ENCODE data around the gene NHLRC3. TPM values are rescaled to one million over a fixed set of nuclear protein-coding genes. Genes with fewer than 3 reads are reported as not detected.

Gene NHLRC3
- total RNA-seq, 3 donors from 2014 or later (not counting 1 experiment from before 2014, with no cell fraction given), result 26.0 to 36.8 (median 28.3) TPM

DNA sequence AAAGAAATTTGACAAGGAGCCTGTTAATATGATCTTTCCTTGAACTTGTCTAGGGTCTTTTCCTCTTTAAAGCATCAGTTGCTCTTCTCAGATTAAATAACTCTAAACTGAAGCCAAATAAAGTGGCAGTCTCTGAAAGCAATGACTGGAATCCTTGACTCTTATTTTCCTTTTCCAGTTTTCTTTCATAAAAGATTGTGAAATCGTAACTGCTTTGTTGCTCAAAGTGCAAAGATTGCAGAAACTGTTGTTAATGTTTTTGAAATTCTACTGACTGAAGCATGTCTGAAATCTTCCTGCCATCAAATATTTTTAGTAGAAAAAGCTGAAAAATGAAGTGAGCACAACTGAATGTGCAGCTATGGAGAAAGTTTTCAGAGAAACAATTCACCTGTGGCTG lies 1.9 kb downstream of the NHLRC3 start:
- Histone ChIP-seq H3K27ac (ENCODE audit: low read length) (no peak overlapping the region), H3K4me3 (ENCODE audit: low read length) (no peak overlapping the region), H3K4me1 (ENCODE audit: control insufficient read depth, insufficient read depth, low read length) (peaks cover 1% of the 10 kb centered on the region), H3K36me3 (ENCODE audit: control insufficient read depth, insufficient read depth, low read length) (peaks cover 17% of the 10 kb centered on the region), H3K9me3 (ENCODE audit: control insufficient read depth, insufficient read depth, low read length) (no peaks in the 10 kb centered on the region), H3K27me3 (ENCODE audit: control insufficient read depth, insufficient read depth, low read length) (no peaks in the 10 kb centered on the region)
- no peak for DNase-seq
- H3K4me3 Mint-ChIP-seq, result peak overlapping the region; percentile 45
- ATAC-seq, result no peak
- intact Hi-C loops (cut with micrococcal nuclease), result no loop called here
- H3K27me3 Mint-ChIP-seq (ENCODE audit: low read depth in 2 of 2), result no peaks in the 10 kb centered on the region
- peaks cover 7% of the 10 kb centered on the region for H3K36me3 Mint-ChIP-seq
- peak overlapping the region in 1 of 2 donors; percentile 51 for H3K27ac Mint-ChIP-seq
- H3K4me1 Mint-ChIP-seq, result peaks cover 44 to 57% of the 10 kb centered on the region in 2 donors
- 100% methylated on average over 1 of the region's 1 CpG for WGBS (ENCODE audit: insufficient coverage)
- no peaks in the 10 kb centered on the region for H3K9me3 Mint-ChIP-seq
- TF ChIP-seq, protein P1, sequence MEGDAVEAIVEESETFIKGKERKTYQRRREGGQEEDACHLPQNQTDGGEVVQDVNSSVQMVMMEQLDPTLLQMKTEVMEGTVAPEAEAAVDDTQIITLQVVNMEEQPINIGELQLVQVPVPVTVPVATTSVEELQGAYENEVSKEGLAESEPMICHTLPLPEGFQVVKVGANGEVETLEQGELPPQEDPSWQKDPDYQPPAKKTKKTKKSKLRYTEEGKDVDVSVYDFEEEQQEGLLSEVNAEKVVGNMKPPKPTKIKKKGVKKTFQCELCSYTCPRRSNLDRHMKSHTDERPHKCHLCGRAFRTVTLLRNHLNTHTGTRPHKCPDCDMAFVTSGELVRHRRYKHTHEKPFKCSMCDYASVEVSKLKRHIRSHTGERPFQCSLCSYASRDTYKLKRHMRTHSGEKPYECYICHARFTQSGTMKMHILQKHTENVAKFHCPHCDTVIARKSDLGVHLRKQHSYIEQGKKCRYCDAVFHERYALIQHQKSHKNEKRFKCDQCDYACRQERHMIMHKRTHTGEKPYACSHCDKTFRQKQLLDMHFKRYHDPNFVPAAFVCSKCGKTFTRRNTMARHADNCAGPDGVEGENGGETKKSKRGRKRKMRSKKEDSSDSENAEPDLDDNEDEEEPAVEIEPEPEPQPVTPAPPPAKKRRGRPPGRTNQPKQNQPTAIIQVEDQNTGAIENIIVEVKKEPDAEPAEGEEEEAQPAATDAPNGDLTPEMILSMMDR (IDR thresholded peaks at IDR 0.05), result no peak

GRCh38 chr13:39044536-39044935 lies 6.3 kb downstream of the NHLRC3 start:
- H3K36me3 Mint-ChIP-seq, result peaks cover 13% of the 10 kb centered on the region
- H3K4me3 ChIP-seq (ENCODE audit: low read length), result no peak overlapping the region
- no peak overlapping the region for H3K4me3 Mint-ChIP-seq
- no peak overlapping the region for H3K27ac Mint-ChIP-seq
- H3K4me1 ChIP-seq (ENCODE audit: control insufficient read depth, insufficient read depth, low read length), result no peaks in the 10 kb centered on the region
- intact Hi-C loops (cut with micrococcal nuclease), result no loop called here
- no peaks in the 10 kb centered on the region for H3K9me3 ChIP-seq (ENCODE audit: control insufficient read depth, insufficient read depth, low read length)
- no peaks in the 10 kb centered on the region for H3K27me3 ChIP-seq (ENCODE audit: control insufficient read depth, insufficient read depth, low read length)
- H3K9me3 Mint-ChIP-seq, result no peaks in the 10 kb centered on the region
- TF ChIP-seq, protein P1 (IDR thresholded peaks at IDR 0.05), result no peak
- DNase-seq (no peak), ATAC-seq (no peak)
- peaks cover 40% of the 10 kb centered on the region for H3K36me3 ChIP-seq (ENCODE audit: control insufficient read depth, insufficient read depth, low read length)
- no peak overlapping the region for H3K27ac ChIP-seq (ENCODE audit: low read length)
- peaks cover 10 to 19% of the 10 kb centered on the region in 2 donors for H3K4me1 Mint-ChIP-seq
- 86% methylated on average over 2 of the region's 3 CpGs for WGBS (ENCODE audit: insufficient coverage)
- no peaks in the 10 kb centered on the region for H3K27me3 Mint-ChIP-seq (ENCODE audit: low read depth in 2 of 2)

- Mint-ChIP-seq H3K36me3 (peaks cover 7% of the 10 kb centered on the region), H3K9me3 (no peaks in the 10 kb centered on the region), H3K4me3 (no peak overlapping the region), H3K27me3 (ENCODE audit: low read depth in 2 of 2) (no peaks in the 10 kb centered on the region), H3K27ac (no peak overlapping the region), H3K4me1 (peaks cover 0 to 4% of the 10 kb centered on the region in 2 donors)
- DNase-seq (no peak), ATAC-seq (no peak)
- H3K4me1 ChIP-seq (ENCODE audit: control insufficient read depth, insufficient read depth, low read length), result no peaks in the 10 kb centered on the region
- H3K27ac ChIP-seq (ENCODE audit: low read length), result no peak overlapping the region
- no peaks in the 10 kb centered on the region for H3K27me3 ChIP-seq (ENCODE audit: control insufficient read depth, insufficient read depth, low read length)
- TF ChIP-seq, protein P1 (IDR thresholded peaks at IDR 0.05), result no peak
- H3K9me3 ChIP-seq (ENCODE audit: control insufficient read depth, insufficient read depth, low read length), result no peaks in the 10 kb centered on the region
- H3K36me3 ChIP-seq (ENCODE audit: control insufficient read depth, insufficient read depth, low read length), result peaks cover 45% of the 10 kb centered on the region
- WGBS (ENCODE audit: insufficient coverage), result 68% methylated on average over 2 of the region's 2 CpGs
- intact Hi-C loops (cut with micrococcal nuclease), result no loop called here
- no peak overlapping the region for H3K4me3 ChIP-seq (ENCODE audit: low read length)
Observed at GRCh38 chr13:39047560-39047959, 9.3 kb downstream of the NHLRC3 start.

DNA sequence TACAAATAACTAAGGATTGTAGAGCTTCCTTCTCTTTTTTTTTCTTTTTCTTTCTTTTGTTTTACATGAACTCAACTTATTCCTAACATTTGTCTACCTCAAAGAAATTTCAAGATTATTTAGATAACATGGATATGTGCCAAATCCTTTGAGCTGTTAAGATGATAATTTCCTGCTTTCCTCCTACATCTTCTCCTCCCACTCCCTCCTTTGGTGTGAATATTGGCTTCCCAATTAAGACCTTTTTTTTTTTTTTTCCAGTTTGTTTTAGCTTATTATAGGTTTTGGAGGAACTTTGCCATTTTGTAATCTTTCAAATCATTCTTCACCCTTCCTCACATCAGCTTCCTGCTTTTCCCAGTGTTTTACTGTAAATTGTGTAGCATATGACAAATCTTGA lies 10.6 kb downstream of the NHLRC3 start:
- Histone ChIP-seq H3K36me3 (ENCODE audit: control insufficient read depth, insufficient read depth, low read length) (peaks cover 42% of the 10 kb centered on the region), H3K27me3 (ENCODE audit: control insufficient read depth, insufficient read depth, low read length) (no peaks in the 10 kb centered on the region), H3K9me3 (ENCODE audit: control insufficient read depth, insufficient read depth, low read length) (no peaks in the 10 kb centered on the region), H3K4me1 (ENCODE audit: control insufficient read depth, insufficient read depth, low read length) (no peaks in the 10 kb centered on the region), H3K4me3 (ENCODE audit: low read length) (no peak overlapping the region), H3K27ac (ENCODE audit: low read length) (no peak overlapping the region)
- intact Hi-C loops (cut with micrococcal nuclease), result no loop called here
- Mint-ChIP-seq H3K4me3 (no peak overlapping the region), H3K4me1 (peaks cover 6 to 7% of the 10 kb centered on the region in 2 donors), H3K9me3 (no peaks in the 10 kb centered on the region), H3K27ac (no peak overlapping the region), H3K36me3 (peaks cover 7% of the 10 kb centered on the region), H3K27me3 (ENCODE audit: low read depth in 2 of 2) (no peaks in the 10 kb centered on the region)
- TF ChIP-seq, protein P1 (IDR thresholded peaks at IDR 0.05), result no peak
- ATAC-seq, result no peak
- DNase-seq, result no peak

Data from natural killer cell (primary cell).